HG03469 (cell line): ENCODE data around the gene ATP11C.
"Not testable (repeated sequence)": the region's sequence is repeated elsewhere in the genome, so short reads cannot be mapped to it uniquely, and the experiment has no call there.

Source experiments
- ATAC-seq: cut with Tn5 transposase; IDR thresholded peaks from one replicate; pipeline ENCODE4 v1.9.1; 2021; ENCODE audit warnings: mild to moderate bottlenecking, moderate library complexity, moderate number of reproducible peaks; ENCODE audit not compliant: unreplicated experiment

ATP11C gene

DNA sequence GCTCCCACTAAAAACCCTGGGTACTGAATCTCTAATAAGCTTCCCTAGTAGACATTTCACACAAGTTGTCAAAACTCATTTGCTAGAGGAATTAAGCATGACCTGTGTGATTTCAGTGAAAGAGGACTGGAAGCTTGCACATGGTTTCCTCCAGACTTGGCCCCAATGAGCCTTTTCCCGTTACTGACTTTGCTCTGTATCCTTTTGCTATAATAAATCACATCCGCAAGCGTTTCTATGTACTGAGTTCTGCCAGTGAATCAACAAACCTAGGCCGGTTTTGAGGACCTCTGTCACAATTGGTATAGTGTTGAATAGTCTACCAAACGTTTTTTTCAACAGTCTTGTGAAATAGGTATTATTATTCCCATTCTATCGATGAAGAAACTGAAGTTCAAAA lies 8.2 kb downstream of the ATP11C start:
- no peak for ATAC-seq

- no peak for ATAC-seq
Measured at GRCh38 chrX:139924069-139924695, 8.7 kb downstream of the ATP11C start.

DNA sequence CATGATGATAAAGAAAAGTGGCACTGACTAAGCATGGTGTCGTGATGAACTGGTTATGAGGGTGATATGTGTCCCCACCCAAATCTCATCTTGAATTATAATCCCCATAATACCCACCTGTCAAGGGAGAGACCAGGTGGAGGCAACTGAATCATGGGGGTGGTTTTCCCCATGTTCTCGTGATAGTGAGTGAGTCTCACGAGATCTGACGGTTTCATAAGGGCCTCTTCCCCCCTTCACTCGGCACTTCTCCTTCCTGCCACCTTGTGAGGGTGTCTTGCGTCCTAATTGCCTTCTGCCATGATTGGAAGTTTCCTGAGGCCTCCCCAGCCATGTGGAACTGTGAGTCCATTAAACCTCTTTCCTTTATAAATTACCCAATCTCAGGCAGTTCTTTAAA lies 11.7 kb downstream of the ATP11C start:
- ATAC-seq = not testable (repeated sequence)

GRCh38 chrX:139920316-139920715 lies 12.5 kb downstream of the ATP11C start:
- no peak for ATAC-seq

DNA sequence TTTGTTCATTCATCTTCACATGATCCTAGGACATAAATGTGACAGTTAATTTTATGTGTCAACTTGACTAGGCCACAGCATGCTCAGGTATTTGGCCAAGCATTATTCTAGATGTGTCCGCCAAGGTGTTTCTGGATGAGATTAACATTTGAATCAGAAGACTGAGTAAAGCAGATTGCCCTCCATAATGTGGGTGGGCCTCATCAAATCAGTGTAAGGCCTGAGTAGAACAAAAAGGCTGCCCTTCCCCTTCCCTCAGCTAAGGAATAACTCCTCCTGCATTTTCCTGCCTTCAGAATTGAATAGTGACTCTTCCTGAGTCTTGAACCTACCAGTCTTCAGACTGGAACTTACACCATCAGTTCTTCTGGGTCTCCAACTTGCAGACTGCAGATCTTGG lies 18.4 kb downstream of the ATP11C start:
- ATAC-seq = no peak

GRCh38 chrX:139909712-139910111 lies 23.1 kb downstream of the ATP11C start:
- no peak for ATAC-seq

DNA sequence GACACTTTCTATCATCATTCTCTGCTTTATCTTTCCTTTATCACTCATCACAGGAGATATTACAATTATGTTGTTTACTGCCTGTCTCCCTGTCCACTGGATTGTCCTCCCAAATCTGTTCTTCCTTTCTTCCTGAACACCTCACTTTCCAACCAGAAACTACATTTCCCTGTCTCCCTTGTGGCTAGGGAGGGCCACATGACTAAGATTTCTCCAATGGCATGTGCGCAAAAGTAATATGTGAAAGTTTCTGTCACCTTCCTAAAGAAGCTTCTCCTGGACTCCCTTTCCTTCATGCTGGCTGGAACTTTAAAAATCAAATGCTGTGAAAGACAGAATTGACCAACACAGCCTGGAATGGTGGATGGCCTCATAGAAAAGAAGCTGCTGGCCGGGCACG lies 25.8 kb downstream of the ATP11C start:
- ATAC-seq = no peak

GRCh38 chrX:139905743-139906142 lies 27.1 kb downstream of the ATP11C start:
- no peak for ATAC-seq

GRCh38 chrX:139905051-139905450 lies 27.8 kb downstream of the ATP11C start:
- ATAC-seq = no peak

GRCh38 chrX:139903210-139903609 lies 29.6 kb downstream of the ATP11C start:
- ATAC-seq = no peak

- ATAC-seq = no peak
Measured at GRCh38 chrX:139902559-139902958, 30.3 kb downstream of the ATP11C start.

DNA sequence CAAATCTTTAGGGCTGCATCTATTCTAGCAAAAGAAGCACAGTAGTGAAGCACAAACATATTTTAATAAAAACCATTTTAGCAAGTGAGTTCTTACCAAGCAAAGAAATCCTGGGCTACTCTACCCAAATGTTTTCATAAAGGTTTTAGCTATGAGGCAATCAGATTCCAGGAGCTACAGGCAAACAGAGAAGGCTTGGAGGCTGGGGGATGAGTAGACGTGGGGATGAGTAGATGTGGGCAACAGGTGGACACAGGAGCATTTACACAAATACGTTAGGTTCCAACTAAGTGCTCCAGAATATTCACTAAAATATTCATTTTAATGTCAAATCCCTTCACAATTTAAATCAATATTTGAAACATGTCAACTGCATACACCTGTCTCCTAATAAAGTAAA lies 34.5 kb downstream of the ATP11C start:
- ATAC-seq = no peak

DNA sequence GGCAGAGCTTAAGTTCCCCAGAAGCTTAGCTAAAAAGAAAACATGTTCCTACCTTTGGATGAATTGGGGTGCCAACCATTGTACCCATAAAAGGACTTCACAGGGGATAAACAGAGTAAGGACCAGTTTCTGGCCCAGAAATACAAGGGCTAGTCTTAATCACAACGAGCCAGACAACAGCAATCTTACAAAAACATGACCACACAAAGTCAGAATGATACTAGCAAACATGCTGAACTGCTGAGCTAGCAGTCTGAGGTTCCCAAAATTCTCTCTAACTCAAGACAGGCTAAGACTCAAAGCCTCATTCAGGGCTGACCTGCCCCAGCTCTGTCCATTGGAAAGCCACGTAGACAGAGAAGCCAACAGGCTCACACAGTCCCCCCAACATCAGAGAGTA lies 40.3 kb downstream of the ATP11C start:
- peak; percentile 74 for ATAC-seq

DNA sequence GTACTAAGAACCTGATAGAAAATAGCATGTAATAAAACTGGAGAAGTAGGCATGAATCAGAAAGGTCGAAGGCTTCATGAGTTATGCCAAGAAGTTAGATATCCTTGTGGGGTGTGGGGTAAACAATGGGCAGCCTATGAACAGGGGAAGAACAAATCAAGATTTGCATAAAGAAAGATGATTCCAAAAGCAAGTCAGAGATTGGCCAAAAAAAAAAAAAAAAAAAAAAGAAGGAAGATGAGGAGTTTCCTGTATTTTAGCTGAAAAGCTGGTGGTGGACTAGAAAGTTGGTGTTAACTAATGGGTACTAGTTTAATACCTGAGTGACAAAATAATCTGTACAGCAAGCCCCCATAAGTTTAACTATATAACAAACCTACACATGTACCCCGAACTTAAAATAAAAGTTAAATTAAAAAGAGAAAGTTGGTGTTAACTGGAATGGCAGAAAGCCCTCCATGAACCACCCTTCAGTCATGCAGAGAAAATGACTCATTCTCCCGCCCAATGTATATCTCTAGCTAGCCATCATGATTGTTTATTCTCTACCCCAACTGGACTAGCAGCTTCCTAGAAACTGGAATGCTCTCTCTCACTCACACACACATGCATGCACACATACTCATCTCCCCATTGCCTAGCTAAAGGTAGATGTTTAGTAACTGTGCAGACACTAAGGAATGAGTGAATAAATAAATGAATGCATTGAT lies 41.7 kb downstream of the ATP11C start:
- no peak for ATAC-seq

- ATAC-seq = no peak
Measured at GRCh38 chrX:139889760-139890159, 43.1 kb downstream of the ATP11C start.

DNA sequence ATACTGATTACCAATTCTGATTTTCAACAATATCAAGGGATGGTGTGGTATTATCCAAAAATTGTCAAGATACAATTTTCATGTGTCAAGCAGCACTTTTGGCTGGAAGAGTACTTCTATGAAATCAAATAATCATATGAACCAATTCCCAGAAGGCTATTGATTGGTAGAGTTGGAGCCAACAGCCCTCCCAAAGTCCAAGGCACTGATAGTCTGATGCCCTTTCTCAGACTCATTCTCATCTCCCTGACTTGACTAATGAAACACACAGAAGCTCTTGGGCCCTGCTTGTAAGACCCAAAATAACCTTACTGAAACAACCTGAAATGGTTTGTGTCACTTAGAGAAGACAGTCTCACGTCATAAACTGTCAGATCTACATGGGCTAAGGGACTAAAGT lies 48.9 kb downstream of the ATP11C start:
- no peak for ATAC-seq

- ATAC-seq = no peak
Measured at GRCh38 chrX:139882299-139882698, 50.6 kb downstream of the ATP11C start.

- no peak for ATAC-seq
Measured at GRCh38 chrX:139881572-139881971, 51.3 kb downstream of the ATP11C start.

DNA sequence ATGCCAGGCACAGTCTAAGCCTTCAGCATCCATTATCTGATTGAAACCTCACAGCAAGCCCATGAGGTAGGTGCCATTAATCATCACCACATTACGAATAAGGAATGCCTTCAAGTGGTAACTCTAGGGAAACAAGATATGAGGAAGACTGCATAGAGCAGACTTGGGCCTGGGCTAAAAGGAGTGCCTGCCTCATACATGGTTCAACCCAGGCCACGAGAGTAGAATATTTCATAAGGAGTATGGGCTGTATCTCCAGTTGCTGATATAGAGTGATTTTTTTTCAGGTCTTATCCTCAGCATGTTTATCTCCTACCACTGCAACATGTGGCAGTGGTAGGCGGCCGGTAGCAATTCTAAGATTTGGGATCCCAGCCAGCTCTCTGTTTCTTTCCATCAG lies 51.7 kb downstream of the ATP11C start:
- no peak for ATAC-seq

GRCh38 chrX:139877710-139878414 lies 55.0 kb downstream of the ATP11C start:
- no peak for ATAC-seq

DNA sequence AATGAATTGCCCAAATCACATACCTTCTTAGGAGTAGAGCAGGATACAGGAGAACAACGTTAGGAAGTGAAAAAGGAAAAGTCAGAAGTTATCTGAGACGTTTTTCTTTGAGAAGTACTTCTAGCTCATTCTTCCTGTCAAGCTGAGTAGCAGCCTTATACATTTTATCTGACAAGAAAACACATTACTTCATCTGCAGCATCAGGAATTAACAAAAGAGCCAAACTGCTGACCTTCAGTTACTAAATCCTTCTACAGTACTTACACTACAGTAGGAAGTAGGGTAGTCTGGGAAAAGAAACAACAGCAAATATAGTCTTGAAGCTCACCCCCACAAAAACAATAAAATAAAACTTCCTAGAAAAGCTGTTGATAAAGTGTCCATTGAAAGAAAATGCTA lies 57.0 kb downstream of the ATP11C start:
- no peak for ATAC-seq

DNA sequence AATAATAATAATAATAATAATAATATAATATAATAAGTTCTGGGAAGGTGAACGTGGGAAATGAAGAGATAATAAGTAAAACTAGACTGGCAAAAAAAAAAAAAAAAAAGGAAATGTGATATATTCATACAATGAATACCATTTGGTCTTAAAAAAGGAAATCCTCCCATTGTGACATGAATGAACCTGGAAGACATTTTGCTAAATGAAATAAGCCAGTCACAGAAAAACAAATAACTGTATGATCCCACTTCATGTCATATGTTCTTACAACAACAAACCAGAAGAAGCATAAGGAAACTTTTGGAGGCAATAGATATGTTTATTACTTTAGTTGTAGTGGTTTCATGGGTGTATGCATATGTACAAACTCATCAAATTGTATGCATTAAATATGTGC lies 63.1 kb downstream of the ATP11C start:
- ATAC-seq = no peak
